Suprapubic skin (tissue), 4 donors: ENCODE results near the gene ZMAT5. TPM values are rescaled to one million over a fixed set of nuclear protein-coding genes. Genes with fewer than 3 reads are reported as not detected.

Experiments used
- DNase-seq, 2 donors: peaks; one replicate each; pipeline ENCODE4 v3.0.0-alpha.2; 2019; ENCODE audit warnings: low spot score in 2 of 2
- H3K27ac ChIP-seq: fragments of 200-600 bp; sonication (generic); one replicate; pipeline ENCODE4 v1.5.1; 2019
- H3K27me3 ChIP-seq: fragments of 200-600 bp; sonication (generic); one replicate; pipeline ENCODE4 v1.5.1; 2019
- H3K36me3 ChIP-seq: fragments of 200-600 bp; sonication (generic); one replicate; pipeline ENCODE4 v1.5.1; 2019
- H3K4me1 ChIP-seq: fragments of 200-600 bp; sonication (generic); one replicate; pipeline ENCODE4 v1.5.1; 2019
- H3K4me3 ChIP-seq: fragments of 200-600 bp; sonication (generic); one replicate; pipeline ENCODE4 v1.5.1; 2019; ENCODE audit warnings: mild to moderate bottlenecking
- H3K9me3 ChIP-seq: fragments of 200-600 bp; sonication (generic); one replicate; pipeline ENCODE4 v1.5.1; 2019
- CTCF ChIP-seq, 2 donors: fragments of 200-600 bp in 1 of 2; fragments of 450-650 bp in 1 of 2; sonication (generic) in 1 of 2; IDR thresholded peaks; one replicate each; pipeline ENCODE4 v1.5.1; 2016 to 2019; ENCODE audit warnings: antibody characterized with exemption in 2 of 2, mild to moderate bottlenecking in 1 of 2, moderate library complexity in 1 of 2
- EP300 ChIP-seq: sonication (generic); formaldehyde crosslinking; IDR thresholded peaks from one replicate; pipeline ENCODE4 v1.6.1; 2017; ENCODE audit warnings: antibody characterized with exemption
- POLR2A ChIP-seq, 2 donors: fragments of 450-650 bp; IDR thresholded peaks; one replicate each; pipeline ENCODE4 v1.6.1; 2017; ENCODE audit warnings: antibody characterized with exemption in 2 of 2, mild to moderate bottlenecking in 2 of 2, moderate library complexity in 2 of 2
- POLR2AphosphoS5 ChIP-seq, 3 donors: sonication (generic); formaldehyde crosslinking; IDR thresholded peaks; one replicate each; pipeline ENCODE4 v1.6.1; 2017; ENCODE audit warnings: antibody characterized with exemption in 3 of 3
- WGBS: methylation state at CpG from one replicate; pipeline ENCODE4 v1.1.5; 2018; 5-methylcytosine and 5-hydroxymethylcytosine counted together
- total RNA-seq, 4 donors: library from RNA; depleted of rRNA; stranded (reverse); fragments of >200 nt; gene quantifications; one replicate each; pipeline ENCODE4 v1.1.0, GENCODE V29; 2016

The ZMAT5 gene
- total RNA-seq, 4 donors from 2014 or later = 16.3 to 28.2 (median 23.1) TPM

GRCh38 chr22:29780748-29781676 lies 14.2 kb upstream of the ZMAT5 start:
- WGBS = 52% methylated on average over 8 of the region's 8 CpGs
- H3K36me3 ChIP-seq = no peaks in the 10 kb centered on the region
- DNase-seq = no peak
- no peak overlapping the region for H3K4me3 ChIP-seq
- H3K9me3 ChIP-seq = no peaks in the 10 kb centered on the region
- H3K27ac ChIP-seq = peak overlapping the region; percentile 71
- H3K27me3 ChIP-seq = no peaks in the 10 kb centered on the region
- peaks cover 39% of the 10 kb centered on the region for H3K4me1 ChIP-seq
- TF ChIP-seq POLR2A (IDR thresholded peaks at IDR 0.05) = no peak
- no peak for TF ChIP-seq CTCF (IDR thresholded peaks at IDR 0.05)
- TF ChIP-seq EP300 = no peak
- no peak for TF ChIP-seq POLR2AphosphoS5 (IDR thresholded peaks at IDR 0.05)

- TF ChIP-seq EP300 (no peak), POLR2A (IDR thresholded peaks at IDR 0.05) (no peak)
- Histone ChIP-seq H3K27ac (no peak overlapping the region), H3K4me3 (no peak overlapping the region), H3K4me1 (peaks cover 37% of the 10 kb centered on the region), H3K27me3 (no peaks in the 10 kb centered on the region), H3K9me3 (no peaks in the 10 kb centered on the region), H3K36me3 (no peaks in the 10 kb centered on the region)
- no peak for DNase-seq
- WGBS = 90% methylated on average over 5 of the region's 5 CpGs
These were observed 13.4 kb upstream of the ZMAT5 start for GRCh38 chr22:29780220-29780619.

- H3K4me3 ChIP-seq = no peak overlapping the region
- H3K9me3 ChIP-seq = no peaks in the 10 kb centered on the region
- H3K27ac ChIP-seq = peak overlapping the region; percentile 48
- H3K4me1 ChIP-seq = peaks cover 12% of the 10 kb centered on the region
- peaks cover 16% of the 10 kb centered on the region for H3K36me3 ChIP-seq
- WGBS = 50% methylated on average over 2 of the region's 2 CpGs
- H3K27me3 ChIP-seq = no peaks in the 10 kb centered on the region
- TF ChIP-seq POLR2A (IDR thresholded peaks at IDR 0.05) (no peak), POLR2AphosphoS5 (IDR thresholded peaks at IDR 0.05) (no peak), CTCF (IDR thresholded peaks at IDR 0.05) (no peak), EP300 (no peak)
- DNase-seq = no peak
These were observed 6.4 kb upstream of the ZMAT5 start for GRCh38 chr22:29773233-29773632.

- H3K4me1 ChIP-seq = peaks cover 18% of the 10 kb centered on the region
- WGBS = 40% methylated on average over 5 of the region's 5 CpGs
- H3K27ac ChIP-seq = no peak overlapping the region
- H3K27me3 ChIP-seq = no peaks in the 10 kb centered on the region
- H3K4me3 ChIP-seq = no peak overlapping the region
- peaks cover 16% of the 10 kb centered on the region for H3K36me3 ChIP-seq
- TF ChIP-seq CTCF (IDR thresholded peaks at IDR 0.05) (no peak), POLR2AphosphoS5 (IDR thresholded peaks at IDR 0.05) (no peak), POLR2A (IDR thresholded peaks at IDR 0.05) (no peak), EP300 (no peak)
- no peak for DNase-seq
- H3K9me3 ChIP-seq = no peaks in the 10 kb centered on the region
These were observed 5.4 kb upstream of the ZMAT5 start for GRCh38 chr22:29772170-29772641.

- no peak overlapping the region for H3K4me3 ChIP-seq
- no peak overlapping the region for H3K27ac ChIP-seq
- peaks cover 26% of the 10 kb centered on the region for H3K4me1 ChIP-seq
- WGBS = 87% methylated on average over 2 of the region's 2 CpGs
- H3K9me3 ChIP-seq = no peaks in the 10 kb centered on the region
- H3K36me3 ChIP-seq = peaks cover 16% of the 10 kb centered on the region
- no peak for DNase-seq
- H3K27me3 ChIP-seq = no peaks in the 10 kb centered on the region
- TF ChIP-seq CTCF (IDR thresholded peaks at IDR 0.05) = no peak
These were observed 3.0 kb upstream of the ZMAT5 start for GRCh38 chr22:29769723-29770321.
